SK-N-SH (cell line): ENCODE data around the gene MPZL1. TPM values are rescaled to one million over a fixed set of nuclear protein-coding genes. Genes with fewer than 3 reads are reported as not detected.

Experiments used
- CTCF ChIA-PET: fragments of 300-600, 350-600 bp; formaldehyde crosslinking; extraction: SDS; loops from one replicate; lab custom pipeline; 2021; lab: Yijun Ruan, JAX
- POLR2A ChIA-PET: fragments of 350-600 bp; sonication (Branson Sonifier 250); formaldehyde crosslinking; extraction: SDS; loops from one replicate; lab custom pipeline; 2020; ENCODE audit warnings: antibody characterized with exemption, inconsistent platforms; lab: Yijun Ruan, JAX
- DNase-seq: peaks from one replicate; pipeline ENCODE4 v3.0.0; 2012
- H2AFZ ChIP-seq: fragments of 200-600 bp; sonication (generic); 2 replicates; pipeline ENCODE4 v1.8.1; 2016; ENCODE audit warnings: antibody characterized with exemption, mild to moderate bottlenecking, low read depth
- H3F3A ChIP-seq: fragments of 200-600 bp; sonication (generic); replicated peaks from 2 replicates; pipeline ENCODE3; 2016; ENCODE audit warnings: antibody characterized with exemption, mild to moderate bottlenecking; ENCODE audit not compliant: insufficient read depth
- H3K27ac ChIP-seq, 2 experiments: fragments of 200-500 bp in 1 of 2; fragments of 200-600 bp in 1 of 2; sonication (Bioruptor generic) in 1 of 2; sonication (generic), shearing (Covaris generic) in 1 of 2; 2 replicates each; pipeline versions ENCODE4 v1.5.1 to v1.6.1; 2014 to 2016; ENCODE audit warnings: low read depth in 2 of 2, inconsistent platforms in 1 of 2, low read length in 1 of 2, mild to moderate bottlenecking in 1 of 2, mixed read lengths in 1 of 2
- H3K27me3 ChIP-seq: fragments of 200-600 bp; sonication (generic), shearing (Covaris generic); 2 replicates; pipeline ENCODE4 v1.6.1; 2016; ENCODE audit warnings: mixed run types; ENCODE audit not compliant: insufficient read depth
- H3K36me3 ChIP-seq, 2 experiments: fragments of 200-500 bp in 1 of 2; fragments of 200-600 bp in 1 of 2; sonication (Bioruptor generic) in 1 of 2; sonication (generic) in 1 of 2; replicated peaks in 1 of 2; 2 replicates each; pipeline versions ENCODE3 to v1.5.1; 2014 to 2016; ENCODE audit warnings: low read length in 1 of 2, mild to moderate bottlenecking in 1 of 2; ENCODE audit not compliant: insufficient read depth in 2 of 2, control insufficient read depth in 1 of 2
- H3K4me1 ChIP-seq, 2 experiments: fragments of 200-500 bp in 1 of 2; fragments of 200-600 bp in 1 of 2; sonication (Bioruptor generic) in 1 of 2; sonication (generic), shearing (Covaris generic) in 1 of 2; 2 replicates each; pipeline versions ENCODE4 v1.5.1 to v1.6.1; 2014 to 2016; ENCODE audit warnings: low read depth in 1 of 2, low read length in 1 of 2, mixed run types in 1 of 2; ENCODE audit not compliant: insufficient read depth in 2 of 2, control insufficient read depth in 1 of 2
- H3K4me2 ChIP-seq: fragments of 200-600 bp; sonication (generic), shearing (Covaris generic); 2 replicates; pipeline ENCODE4 v1.6.1; 2017; ENCODE audit warnings: mixed run types
- H3K4me3 ChIP-seq, 2 experiments: fragments of 200-500 bp in 1 of 2; fragments of 200-600 bp in 1 of 2; sonication (Bioruptor generic) in 1 of 2; sonication (generic), shearing (Covaris generic) in 1 of 2; 2 replicates each; pipeline versions ENCODE4 v1.5.1 to v1.8.1; 2014 to 2016; ENCODE audit warnings: low read depth in 2 of 2, inconsistent platforms in 1 of 2, low read length in 1 of 2, mild to moderate bottlenecking in 1 of 2, mixed read lengths in 1 of 2, moderate library complexity in 1 of 2
- H3K79me2 ChIP-seq: fragments of 200-600 bp; sonication (generic); 2 replicates; pipeline ENCODE4 v1.8.1; 2017; ENCODE audit warnings: mild to moderate bottlenecking; ENCODE audit not compliant: insufficient read depth
- H3K9ac ChIP-seq: fragments of 200-600 bp; sonication (generic); 2 replicates; pipeline ENCODE4 v1.6.1; 2017; ENCODE audit warnings: mixed run types
- H3K9me2 ChIP-seq: fragments of 200-600 bp; sonication (generic); 2 replicates; pipeline ENCODE4 v1.6.1; 2017; ENCODE audit warnings: mixed run types
- H3K9me3 ChIP-seq: fragments of 200-600 bp; sonication (generic); 2 replicates; pipeline ENCODE4 v1.6.1; 2017; ENCODE audit warnings: mixed run types, mild to moderate bottlenecking, moderate library complexity
- H4K20me1 ChIP-seq: fragments of 200-600 bp; sonication (generic); 2 replicates; pipeline ENCODE4 v1.6.1; 2017; ENCODE audit warnings: mild to moderate bottlenecking, mixed run types; ENCODE audit not compliant: insufficient read depth
- CHD2 ChIP-seq: fragments of 150-350 bp; IDR thresholded peaks from 2 replicates; pipeline ENCODE4 v1.6.1; 2018; ENCODE audit warnings: low read length; ENCODE audit not compliant: partially characterized antibody
- CTCF ChIP-seq: fragments of 200-600 bp; sonication (generic); IDR thresholded peaks from 2 replicates; pipeline ENCODE4 v1.6.1; 2017; ENCODE audit warnings: antibody characterized with exemption, mild to moderate bottlenecking, moderate library complexity
- ELF1 ChIP-seq: IDR thresholded peaks from 2 replicates; pipeline ENCODE4 v1.4.0; 2012
- EP300 ChIP-seq, 2 experiments: IDR thresholded peaks; 2 replicates each; pipeline versions ENCODE4 v1.4.0 to v1.6.1; 2012; ENCODE audit warnings: borderline replicate concordance in 1 of 2, low read depth in 1 of 2, low read length in 1 of 2
- EZH2phosphoT487 ChIP-seq: fragments of 200-600 bp; sonication (generic); IDR thresholded peaks from 2 replicates; pipeline ENCODE4 v1.6.1; 2017; ENCODE audit warnings: low read depth, mixed run types, mild to moderate bottlenecking, antibody characterized with exemption, moderate library complexity, borderline replicate concordance
- FOSL2 ChIP-seq: IDR thresholded peaks from 2 replicates; pipeline ENCODE4 v1.4.0; 2012; ENCODE audit warnings: low read depth, mild to moderate bottlenecking, moderate library complexity, borderline replicate concordance
- IRF3 ChIP-seq: fragments of 150-350 bp; IDR thresholded peaks from 2 replicates; pipeline ENCODE4 v1.6.1; 2016; ENCODE audit warnings: mild to moderate bottlenecking, low read depth, low read length
- MAX ChIP-seq: IDR thresholded peaks from 2 replicates; pipeline ENCODE4 v1.4.0; 2012; ENCODE audit warnings: low read depth
- MEF2A ChIP-seq: IDR thresholded peaks from 2 replicates; pipeline ENCODE4 v1.4.0; 2012; ENCODE audit warnings: low read depth, borderline replicate concordance
- MXI1 ChIP-seq: IDR thresholded peaks from 2 replicates; pipeline ENCODE4 v1.6.1; 2012; ENCODE audit warnings: mild to moderate bottlenecking, low read depth, low read length, improper control_type of control experiment
- RCOR1 ChIP-seq: fragments of 150-350 bp; IDR thresholded peaks from 2 replicates; pipeline ENCODE4 v1.6.1; 2017; ENCODE audit warnings: antibody characterized with exemption, low read length
- RXRA ChIP-seq: IDR thresholded peaks from 2 replicates; pipeline ENCODE4 v1.4.0; 2012; ENCODE audit warnings: low read depth, mild to moderate bottlenecking, borderline replicate concordance
- SIN3A ChIP-seq: IDR thresholded peaks from 2 replicates; pipeline ENCODE4 v1.6.1; 2012; ENCODE audit warnings: low read depth, mild to moderate bottlenecking, low read length, moderate library complexity, borderline replicate concordance
- TAF1 ChIP-seq: IDR thresholded peaks from 2 replicates; pipeline ENCODE4 v1.6.1; 2012; ENCODE audit warnings: low read depth, mild to moderate bottlenecking, low read length, moderate library complexity, borderline replicate concordance
- USF2 ChIP-seq: fragments of 150-350 bp; IDR thresholded peaks from 2 replicates; pipeline ENCODE4 v1.6.1; 2017; ENCODE audit warnings: antibody characterized with exemption, low read length, low read depth, borderline replicate concordance
- ZBTB33 ChIP-seq: IDR thresholded peaks from 2 replicates; pipeline ENCODE4 v1.4.0; 2012; ENCODE audit warnings: low read depth, borderline replicate concordance
- WGBS: methylation state at CpG from one replicate; pipeline ENCODE4 v1.1.6; 2017; ENCODE audit warnings: low lambda C conversion rate; 5-methylcytosine and 5-hydroxymethylcytosine counted together
- polyA plus RNA-seq, 3 experiments: library from polyadenylated mRNA; depleted of rRNA; stranded (reverse); fragments of >200 nt; gene quantifications; 2 replicates each; pipeline ENCODE4 v1.2.3, GENCODE V29; 2012

The MPZL1 gene
- polyA plus RNA-seq, 1 of the 3 experiments (the other 2 are of a cell fraction) = 27.3 TPM

- POLR2A ChIA-PET = no interaction called here
- Histone ChIP-seq H3K36me3 (no peaks in the 10 kb centered on the region), H3K4me1 (peaks cover 0 to 5% of the 10 kb centered on the region in 2 experiments; a peak in 1 of 4 replicates), H3K27ac (no peak overlapping the region), H3K79me2 (no peaks in the 10 kb centered on the region), H3K9me3 (no peaks in the 10 kb centered on the region)
- CTCF ChIA-PET = no interaction called here
- no peak for TF ChIP-seq ELF1
- no peak for TF ChIP-seq MAX
- TF ChIP-seq MEF2A = no peak
- no peak for TF ChIP-seq IRF3
- TF ChIP-seq FOSL2 = no peak
- no peak for TF ChIP-seq SIN3A
- TF ChIP-seq EZH2phosphoT487 = no peak
- no peak for TF ChIP-seq TAF1
- no peak for TF ChIP-seq CHD2
- no peak for TF ChIP-seq RCOR1
- no peak for TF ChIP-seq CTCF
- no peak for TF ChIP-seq USF2
- TF ChIP-seq EP300 (IDR thresholded peaks at IDR 0.05; ENCODE audit: borderline replicate concordance in 1 of 2, low read depth in 1 of 2, low read length in 1 of 2) = no peak
- TF ChIP-seq MXI1 = no peak
- no peak for TF ChIP-seq ZBTB33
- TF ChIP-seq RXRA = no peak
- TF ChIP-seq, all 33 proteins: peak for 0
- DNase-seq = no peak
- no peak overlapping the region for H2AFZ ChIP-seq
- no peak overlapping the region for H3K4me2 ChIP-seq
- WGBS = 93% methylated on average over 1 of the region's 1 CpG
- peaks cover 8% of the 10 kb centered on the region; the same call in 1 of the 2 replicates for H3K27me3 ChIP-seq
- H3F3A ChIP-seq = peaks cover 4% of the 10 kb centered on the region
- H3K9me2 ChIP-seq = no peaks in the 10 kb centered on the region
- H3K9ac ChIP-seq = no peak overlapping the region
- no peaks in the 10 kb centered on the region for H4K20me1 ChIP-seq
- no peak overlapping the region for H3K4me3 ChIP-seq
These were observed 10.9 kb upstream of the MPZL1 start for GRCh38 chr1:167710836-167711235.
